NCI-H2081 treated with DMSO at 0.1 percent for 48 hours (cell line): ENCODE measurements around the gene RIC8A.
"Not testable (repeated sequence)": the region's sequence is repeated elsewhere in the genome, so short reads cannot be mapped to it uniquely, and the experiment has no call there.

Experiments used
- DNase-seq: peaks from one replicate; lab custom pipeline; 2025; lab: John Stamatoyannopoulos, UW

Gene RIC8A

DNA sequence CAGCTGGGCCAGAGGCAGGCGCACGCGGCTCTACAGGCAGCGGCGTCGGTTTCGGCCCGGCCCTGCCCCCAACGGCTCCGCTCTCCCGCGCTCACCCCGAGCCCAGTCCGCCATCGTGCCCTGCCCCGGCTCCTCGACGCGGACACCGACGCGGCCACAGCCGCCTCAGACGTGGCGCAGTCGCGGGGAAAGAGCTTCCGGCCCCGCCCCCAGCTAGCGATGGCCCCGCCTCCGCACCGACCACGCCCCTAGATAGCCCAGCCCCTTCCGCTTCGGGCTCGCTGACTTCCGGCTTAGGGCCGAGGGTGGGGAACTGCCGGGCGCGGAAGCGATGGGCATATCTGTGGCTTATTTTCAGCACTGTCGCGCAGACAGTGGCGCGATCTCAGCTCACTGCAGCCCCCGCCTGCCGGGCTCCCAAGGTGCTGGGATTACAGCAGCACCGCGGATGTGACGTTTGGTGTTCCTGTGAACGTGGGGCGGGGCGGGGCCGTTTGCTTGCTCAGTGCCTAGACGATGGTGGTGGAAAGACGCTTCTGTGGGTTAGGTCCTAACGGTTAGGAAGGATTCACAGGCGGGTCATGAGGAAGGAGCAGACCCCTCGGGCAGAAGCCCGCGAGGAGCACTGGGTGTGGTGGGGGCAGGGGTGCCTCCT is at the start of gene RIC8A, which contains the start of gene BET1L:
RIC8A (plus strand) TSS at position 501 of the 655 bp plus-strand sequence. CDS start 1,147 bp downstream, outside the sequence.
BET1L (minus strand) TSS at position 192 of the 655 bp plus-strand sequence; CDS start at position 114, 78 bp downstream.
- DNase-seq = peak; percentile 55

GRCh38 chr11:180242-180641 is 27.3 kb upstream of the RIC8A start:
- not testable (repeated sequence) for DNase-seq

DNA sequence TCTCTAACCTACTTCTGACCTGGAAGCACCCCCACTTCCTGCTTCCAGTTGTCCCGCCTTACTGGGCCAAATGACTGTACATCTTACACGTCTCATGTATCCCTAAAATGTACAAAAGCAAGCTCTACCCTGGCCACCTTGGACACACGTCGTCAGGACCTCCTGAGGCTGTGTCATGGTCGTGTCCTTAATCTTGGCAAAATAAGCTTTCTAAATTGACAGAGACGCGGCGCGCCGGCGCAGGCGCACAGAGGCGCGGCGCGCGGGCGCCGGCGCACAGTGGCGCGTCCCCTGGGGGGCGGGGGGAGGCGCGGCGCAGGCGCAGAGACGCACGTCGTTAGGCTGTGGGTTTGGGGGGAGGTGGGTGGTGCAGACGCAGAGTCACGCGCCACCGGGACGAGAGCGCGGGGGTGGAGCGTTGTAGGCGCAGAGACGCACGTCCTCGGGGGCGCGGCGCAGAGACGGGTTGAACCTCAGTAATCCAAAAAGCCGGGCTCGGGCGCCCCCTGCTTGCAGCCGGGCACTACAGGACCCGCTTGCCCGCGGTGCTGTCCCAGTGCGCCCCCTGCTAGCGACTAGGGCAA is 18.2 kb upstream of the RIC8A start:
- DNase-seq = not testable (repeated sequence)

DNA sequence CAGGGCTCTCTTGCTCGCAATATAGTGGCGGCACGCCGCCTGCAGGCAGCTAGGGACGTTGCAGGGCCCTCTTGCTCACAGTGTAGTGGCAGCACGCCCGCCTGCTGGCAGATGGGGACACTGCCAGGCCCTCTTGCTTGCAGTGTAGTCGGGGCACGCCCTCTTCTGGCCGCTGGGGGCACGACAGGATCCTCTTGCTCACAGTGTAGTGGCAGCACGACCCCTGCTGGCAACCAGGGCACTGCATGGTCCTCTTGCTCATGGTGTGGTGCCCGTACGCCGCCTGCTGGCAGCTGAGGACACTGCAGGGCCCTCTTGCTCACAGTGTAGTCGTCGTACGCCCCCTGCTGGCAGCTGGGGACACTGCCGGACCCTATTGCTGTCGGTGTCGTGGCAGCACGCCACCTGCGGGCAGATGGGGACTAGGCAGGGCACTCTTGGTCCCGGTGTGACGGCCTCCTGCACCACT is 17.6 kb upstream of the RIC8A start:
- DNase-seq = not testable (repeated sequence)

- not testable (repeated sequence) for DNase-seq
Observed at GRCh38 chr11:190546-190945, 17.0 kb upstream of the RIC8A start.

- DNase-seq = not testable (repeated sequence)
Observed at GRCh38 chr11:191490-192478, 15.7 kb upstream of the RIC8A start.

- not testable (repeated sequence) for DNase-seq
Observed at GRCh38 chr11:192674-193128, 14.8 kb upstream of the RIC8A start, which contains the start of gene SCGB1C1. SCGB1C1 (plus strand) TSS chr11:193078; CDS start chr11:193100, 22 bp downstream.

- DNase-seq = not testable (repeated sequence)
Observed at GRCh38 chr11:193481-193880, 14.0 kb upstream of the RIC8A start.

DNA sequence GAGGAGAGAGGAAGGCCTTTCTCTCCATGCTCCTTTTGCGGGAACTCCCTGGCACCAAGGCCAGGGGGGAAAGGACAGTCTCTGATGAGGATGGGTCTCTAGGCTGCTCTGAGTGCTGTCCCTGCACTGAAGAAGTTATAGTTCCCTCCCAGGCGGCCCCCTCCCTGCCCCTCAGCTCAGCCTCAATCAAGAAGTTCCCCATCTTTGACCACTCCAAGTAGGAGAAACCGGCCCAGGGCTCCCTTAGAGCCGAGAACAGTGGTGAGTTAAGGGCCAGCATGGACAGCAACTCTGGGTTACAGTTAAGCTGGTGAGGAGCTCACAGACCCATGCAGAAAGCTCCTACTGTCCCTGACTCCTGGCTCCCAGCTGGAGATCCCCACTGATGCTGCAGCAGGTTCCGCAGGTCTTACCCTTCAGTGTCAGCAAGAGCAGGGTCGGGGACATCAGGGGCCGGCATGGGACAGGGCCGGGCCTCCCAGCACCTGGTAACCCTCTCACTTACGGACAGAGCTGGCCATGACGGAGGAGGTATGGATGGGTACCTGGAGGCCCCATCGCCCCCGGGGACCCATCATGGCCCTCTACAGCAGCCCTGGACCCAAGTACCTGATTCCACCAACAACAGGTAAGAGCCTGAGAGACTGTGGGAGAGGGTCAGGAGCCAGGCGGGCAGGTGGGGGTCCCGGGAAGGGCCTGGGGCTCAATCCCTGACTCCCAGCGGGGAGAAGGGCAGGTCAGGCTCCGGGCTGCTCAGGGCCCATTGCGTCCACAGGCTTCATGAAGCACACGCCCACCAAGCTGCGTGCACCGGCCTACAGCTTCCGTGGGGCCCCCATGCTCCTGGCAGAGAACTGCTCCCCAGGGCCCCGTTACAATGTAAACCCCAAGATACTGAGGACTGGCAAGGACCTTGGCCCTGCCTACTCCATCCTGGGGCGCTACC is 10.4 kb upstream of the RIC8A start:
- DNase-seq = no peak

GRCh38 chr11:197741-198235 is 9.7 kb upstream of the RIC8A start:
- no peak for DNase-seq

GRCh38 chr11:198236-198806 is 9.2 kb upstream of the RIC8A start:
- no peak for DNase-seq

GRCh38 chr11:199004-199581 is 8.4 kb upstream of the RIC8A start:
- no peak for DNase-seq

- DNase-seq = no peak
Observed at GRCh38 chr11:199782-200181, 7.7 kb upstream of the RIC8A start.

GRCh38 chr11:200224-201003 is 7.1 kb upstream of the RIC8A start:
- DNase-seq = no peak

DNA sequence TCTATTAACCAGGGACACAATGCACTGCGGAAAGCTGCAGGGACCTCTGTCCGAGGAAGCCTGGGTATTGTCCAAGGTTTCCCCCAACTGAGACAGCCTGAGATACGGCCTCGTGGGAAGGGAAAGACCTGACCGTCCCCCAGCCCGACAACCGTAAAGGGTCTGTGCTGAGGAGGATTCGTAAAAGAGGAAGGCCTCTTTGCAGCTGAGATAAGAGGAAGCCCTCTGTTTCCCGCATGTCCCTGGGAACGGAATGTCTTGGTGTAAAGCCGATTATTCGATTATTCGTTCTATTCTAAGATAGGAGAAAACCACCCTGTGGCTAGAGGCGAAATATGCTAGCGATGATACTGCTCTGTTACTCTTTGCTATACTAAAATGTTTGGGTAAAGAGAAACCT is 5.5 kb upstream of the RIC8A start:
- DNase-seq = no peak

DNA sequence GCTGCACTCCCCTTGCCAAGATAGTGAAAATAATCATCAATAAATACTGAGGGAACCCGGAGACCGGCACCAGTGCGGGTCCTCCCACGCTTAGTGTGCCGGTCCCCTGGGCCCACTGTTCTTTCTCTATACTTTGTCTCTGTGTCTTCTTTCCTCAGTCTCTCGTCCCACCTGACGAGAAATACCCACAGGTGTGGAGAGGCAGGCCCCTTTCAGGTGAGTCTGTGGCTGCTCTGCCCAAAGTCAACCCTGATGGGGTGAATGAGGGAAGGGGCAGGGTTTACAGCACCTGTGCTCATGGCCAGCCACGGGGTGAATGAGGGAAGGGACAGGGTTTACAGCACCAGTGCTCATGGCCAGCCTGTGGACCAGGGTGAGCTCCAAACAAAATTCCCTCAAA is 5.0 kb upstream of the RIC8A start:
- DNase-seq = no peak

- no peak for DNase-seq
Observed at GRCh38 chr11:203056-203944, 4.2 kb upstream of the RIC8A start.

DNA sequence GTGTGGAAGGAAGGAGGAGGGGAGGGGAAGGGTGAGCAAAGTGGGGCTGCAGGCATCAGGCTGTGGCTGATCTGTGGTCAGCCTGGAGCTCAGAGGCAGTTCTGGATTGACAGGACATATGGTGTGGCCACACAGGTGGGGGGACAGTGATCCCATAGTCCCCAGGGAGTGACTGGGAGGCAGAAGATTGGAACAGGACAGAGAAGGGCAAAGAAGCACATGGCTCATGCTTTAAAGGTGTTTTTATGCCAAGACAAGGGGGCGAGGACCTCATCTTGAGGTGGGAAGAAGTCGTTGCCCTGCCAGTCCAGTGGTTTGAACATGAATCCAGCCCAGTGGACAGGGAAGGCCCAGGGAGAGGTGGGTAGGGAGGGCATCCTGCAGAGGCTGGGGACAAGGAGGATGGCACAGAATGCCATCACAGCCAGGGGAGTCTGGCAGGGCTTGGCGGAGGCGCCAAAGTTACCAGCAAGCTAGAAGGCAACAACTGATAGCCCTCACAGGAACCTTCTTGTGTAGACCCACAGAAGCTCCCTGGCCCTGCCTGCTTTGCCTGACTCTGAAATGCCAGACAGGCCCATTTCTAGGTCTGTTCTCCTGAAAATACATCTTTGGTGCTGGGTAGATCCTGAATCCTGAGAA is 3.4 kb upstream of the RIC8A start:
- no peak for DNase-seq
